Stimulated activated CD4-positive, alpha-beta T cell treated with anti-CD3 and anti-CD28 coated beads, Interleukin-4, amount 100 ng/mL, for 24 hours (primary cell): ENCODE data around the gene PLEKHM2.

Experiments
- DNase-seq: peaks from one replicate; pipeline ENCODE4 v3.0.0-alpha.2; 2020

Gene PLEKHM2

DNA sequence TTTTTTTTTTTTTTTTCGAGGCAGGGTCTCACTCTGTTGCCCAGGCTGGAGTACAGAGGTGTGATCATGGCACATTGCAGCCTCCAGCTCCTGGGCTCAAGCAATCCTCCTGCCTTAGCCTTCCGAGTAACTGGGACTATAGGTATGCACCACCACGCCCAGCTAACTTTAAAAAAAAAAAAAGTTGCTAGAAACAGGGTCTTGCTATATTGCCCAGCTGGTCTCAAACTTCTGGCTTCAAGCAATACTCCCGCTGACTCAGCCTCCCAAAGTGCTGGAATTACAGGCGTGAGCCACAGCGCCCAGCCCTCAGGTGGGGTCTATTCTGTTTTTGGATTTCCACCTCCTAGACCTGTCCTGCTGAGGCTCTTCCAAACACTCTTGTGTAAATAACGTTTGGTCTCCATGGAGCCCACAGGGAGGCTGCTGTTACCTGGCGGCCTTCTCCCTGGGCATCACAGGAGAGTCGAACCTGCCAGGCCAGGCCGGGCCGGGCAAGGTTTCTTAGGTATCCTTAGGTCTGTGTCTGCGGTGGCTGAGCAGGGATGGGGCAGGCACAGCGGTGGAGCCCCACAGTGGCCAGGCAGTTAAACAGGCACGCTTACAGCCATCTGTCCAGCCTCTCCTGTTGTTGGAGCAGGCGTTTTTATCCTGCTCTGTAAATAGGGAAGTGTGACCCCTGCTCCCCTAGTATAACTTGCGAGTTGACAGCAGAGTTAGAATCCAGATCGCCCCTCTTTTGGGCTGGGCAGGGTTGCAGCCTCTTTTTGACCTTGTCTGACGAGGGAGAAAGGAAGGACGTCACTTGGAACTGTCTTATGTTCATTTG, 18.8 kb downstream of the PLEKHM2 start:
- DNase-seq: no peak

DNA sequence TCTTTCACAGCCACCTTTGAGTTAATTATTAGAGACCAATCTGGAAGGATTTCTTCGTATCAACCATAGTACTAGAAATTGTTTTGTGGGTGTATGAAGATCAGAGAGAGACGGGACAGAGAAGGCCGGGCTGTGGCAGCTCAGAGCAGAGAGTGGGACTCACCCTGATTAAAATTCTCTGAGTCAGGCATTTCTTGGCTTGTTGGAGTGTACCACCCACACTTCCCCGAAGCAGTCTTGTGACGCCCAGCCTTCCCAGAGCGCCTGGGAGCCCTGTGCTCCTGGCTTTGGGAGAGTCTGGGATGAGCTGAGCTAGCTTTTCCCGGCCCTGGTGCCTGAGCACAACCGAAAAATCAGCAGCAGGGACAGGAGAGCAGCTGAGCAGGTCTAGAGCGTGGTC, 19.4 kb downstream of the PLEKHM2 start:
- DNase-seq: no peak

DNA sequence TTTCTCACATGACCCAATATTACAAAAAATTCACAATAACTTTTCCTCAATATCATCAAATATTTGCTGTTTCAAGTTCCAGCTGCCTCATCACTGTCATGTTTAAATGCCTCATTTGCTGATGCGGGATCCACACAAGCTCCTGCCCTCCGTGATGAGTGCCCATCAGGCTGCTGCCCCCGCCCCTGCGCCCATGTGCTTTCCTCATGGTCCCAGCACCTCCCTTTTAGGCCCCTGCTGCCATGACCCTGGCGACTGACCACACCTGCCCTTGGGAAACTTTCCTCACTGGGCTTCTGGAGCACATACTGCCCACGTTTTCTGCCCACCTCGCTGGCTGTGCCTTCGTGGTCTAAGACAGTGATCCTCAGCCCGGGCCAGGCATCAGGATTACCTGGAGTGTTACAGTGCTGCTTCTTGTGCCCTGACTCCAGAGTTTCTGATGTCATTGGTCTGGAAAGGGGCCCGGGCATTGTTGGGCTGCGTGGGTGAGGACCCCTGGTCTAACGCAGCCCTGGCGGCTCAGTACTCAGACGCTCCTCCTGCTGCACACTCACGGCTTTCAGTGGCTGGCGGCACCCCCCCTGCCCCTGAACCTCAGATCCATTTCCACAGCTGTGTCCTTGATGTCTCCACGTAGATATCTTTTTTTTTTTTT, 20.5 kb downstream of the PLEKHM2 start:
- no peak for DNase-seq

DNA sequence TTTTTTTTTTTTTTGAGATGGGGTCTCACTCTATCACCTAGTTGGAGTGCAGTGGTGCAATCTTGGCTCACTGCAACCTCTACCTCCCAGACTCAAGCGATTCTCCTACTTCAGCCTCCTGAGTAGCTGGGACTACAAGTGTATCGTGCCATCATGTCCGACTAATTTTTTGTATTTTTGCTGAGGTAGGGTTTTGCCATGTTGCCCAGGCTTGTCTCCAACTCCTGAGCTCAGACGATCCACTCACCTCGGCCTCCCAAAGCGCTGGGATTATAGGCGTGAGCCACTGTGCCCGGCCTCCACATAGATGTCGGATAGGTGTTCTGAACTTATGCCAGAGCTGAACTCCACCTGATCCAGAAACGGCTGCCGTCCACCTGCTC, 21.1 kb downstream of the PLEKHM2 start:
- DNase-seq: no peak

DNA sequence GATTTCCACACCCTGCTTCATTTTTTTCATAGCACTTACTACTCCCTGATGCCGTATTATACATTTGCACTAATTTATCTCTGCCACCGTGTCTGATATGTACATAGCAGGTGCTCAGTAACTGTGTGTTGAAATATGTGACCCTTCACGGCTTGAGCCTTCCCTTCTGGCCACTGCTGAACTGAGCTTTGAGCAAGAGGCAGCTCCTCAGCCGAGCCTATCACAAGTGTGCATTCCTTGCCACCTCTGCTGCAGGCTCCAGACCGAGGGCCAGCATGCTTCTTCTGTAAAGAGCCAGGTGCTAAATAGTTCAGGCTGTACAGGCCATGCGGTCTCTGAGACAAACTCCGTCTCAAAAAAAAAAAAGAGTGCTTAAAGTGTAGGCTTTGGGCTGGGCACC, 22.6 kb downstream of the PLEKHM2 start:
- no peak for DNase-seq

DNA sequence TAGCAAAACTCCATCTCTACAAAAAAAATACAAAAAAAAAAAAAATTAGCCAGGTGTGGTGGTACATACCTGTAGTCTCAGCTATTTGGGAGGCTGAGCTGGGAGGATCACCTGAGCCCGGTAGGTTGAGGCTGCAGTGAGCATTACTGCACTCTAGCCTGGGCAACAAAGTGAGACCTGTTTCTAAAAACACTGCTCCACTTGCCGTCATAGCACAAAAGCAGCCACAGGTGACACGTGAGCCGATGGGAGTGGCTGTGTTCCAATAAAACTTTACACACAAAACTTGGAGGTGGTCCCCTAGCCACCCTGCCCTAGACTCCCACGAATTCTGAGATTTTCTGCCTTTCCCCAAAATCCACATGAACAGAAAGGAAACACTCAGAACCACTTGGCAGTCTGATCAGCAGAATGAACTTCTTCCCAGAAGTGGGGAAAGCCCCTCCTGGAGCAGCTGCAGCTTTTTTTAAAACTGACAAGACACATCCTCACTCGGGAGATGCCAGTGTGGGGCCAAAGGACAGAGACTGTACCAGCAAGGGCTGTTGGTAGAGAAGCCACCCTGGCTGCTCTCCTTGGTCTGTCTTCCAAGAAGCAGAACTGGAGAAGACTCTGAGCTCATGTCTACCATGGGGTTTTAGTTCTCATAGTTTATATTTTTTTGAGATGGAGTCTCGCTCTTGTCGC, 23.3 kb downstream of the PLEKHM2 start:
- no peak for DNase-seq

DNA sequence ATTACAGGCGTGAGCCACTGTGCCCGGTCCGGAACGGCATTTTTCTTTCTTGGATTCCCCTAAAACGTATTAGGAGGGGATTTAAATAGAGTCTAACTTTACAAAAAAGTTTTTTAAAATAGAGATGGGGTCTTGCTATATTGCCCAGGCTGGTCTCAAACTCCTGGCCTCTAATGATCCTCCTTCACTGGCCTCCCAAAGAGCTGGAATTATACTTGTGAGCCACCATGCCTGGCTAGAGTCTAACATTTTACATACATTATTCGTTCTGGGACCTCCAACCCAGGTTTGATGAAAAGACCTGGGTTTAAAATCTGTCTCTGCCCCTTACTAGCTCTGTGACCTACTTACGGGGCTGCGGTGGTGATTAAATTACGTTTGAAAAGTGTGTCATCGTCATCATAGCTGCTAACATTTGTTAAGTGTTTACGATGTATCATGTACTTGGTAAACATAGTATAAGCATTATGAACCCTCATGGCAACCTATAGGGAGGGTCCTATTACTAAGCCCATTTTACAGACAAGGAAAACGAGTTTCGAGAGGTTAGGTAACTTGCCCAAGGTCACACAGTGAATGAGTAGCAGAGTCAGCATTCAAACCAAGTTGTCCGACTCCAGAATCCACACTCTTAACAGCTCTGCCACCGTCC, 24.5 kb downstream of the PLEKHM2 start:
- DNase-seq: no peak

DNA sequence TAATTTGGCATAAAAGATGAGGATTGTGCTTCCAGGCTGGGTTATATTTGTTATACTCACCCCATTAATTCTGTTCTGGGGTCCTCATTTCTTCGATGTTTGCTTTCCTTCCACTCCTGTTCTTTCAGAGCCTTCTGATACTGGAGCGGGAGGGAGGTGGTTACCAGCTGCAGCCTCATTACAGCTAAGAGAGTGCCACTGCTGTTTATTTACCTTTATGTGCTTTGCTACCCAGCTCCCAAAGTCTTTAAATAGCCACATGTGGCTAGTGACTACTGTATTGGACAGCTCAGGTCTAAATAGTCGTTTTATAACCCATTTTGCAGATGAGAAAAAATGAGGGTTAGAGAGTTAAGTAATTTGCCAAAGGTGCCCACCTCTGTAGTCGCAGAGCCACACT, 25.1 kb downstream of the PLEKHM2 start:
- DNase-seq: no peak

DNA sequence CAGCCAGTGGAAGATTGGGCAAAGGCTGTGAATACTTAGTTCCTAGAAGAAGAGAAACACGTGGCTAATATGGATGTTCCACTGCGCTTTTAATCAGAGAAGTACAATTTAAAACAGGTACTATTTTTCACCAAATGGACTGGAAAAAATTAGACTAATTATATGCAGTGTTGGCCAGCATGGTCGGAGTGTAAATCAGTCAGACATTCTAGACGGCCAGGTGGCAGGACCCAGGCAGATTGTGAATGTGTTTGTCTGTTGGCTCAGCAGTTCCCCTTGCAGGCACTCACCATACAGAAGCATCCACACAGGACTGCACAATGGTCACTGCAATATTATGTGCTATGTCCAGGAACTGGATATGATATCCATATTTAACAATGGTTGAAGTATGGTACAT, 28.0 kb downstream of the PLEKHM2 start:
- no peak for DNase-seq

DNA sequence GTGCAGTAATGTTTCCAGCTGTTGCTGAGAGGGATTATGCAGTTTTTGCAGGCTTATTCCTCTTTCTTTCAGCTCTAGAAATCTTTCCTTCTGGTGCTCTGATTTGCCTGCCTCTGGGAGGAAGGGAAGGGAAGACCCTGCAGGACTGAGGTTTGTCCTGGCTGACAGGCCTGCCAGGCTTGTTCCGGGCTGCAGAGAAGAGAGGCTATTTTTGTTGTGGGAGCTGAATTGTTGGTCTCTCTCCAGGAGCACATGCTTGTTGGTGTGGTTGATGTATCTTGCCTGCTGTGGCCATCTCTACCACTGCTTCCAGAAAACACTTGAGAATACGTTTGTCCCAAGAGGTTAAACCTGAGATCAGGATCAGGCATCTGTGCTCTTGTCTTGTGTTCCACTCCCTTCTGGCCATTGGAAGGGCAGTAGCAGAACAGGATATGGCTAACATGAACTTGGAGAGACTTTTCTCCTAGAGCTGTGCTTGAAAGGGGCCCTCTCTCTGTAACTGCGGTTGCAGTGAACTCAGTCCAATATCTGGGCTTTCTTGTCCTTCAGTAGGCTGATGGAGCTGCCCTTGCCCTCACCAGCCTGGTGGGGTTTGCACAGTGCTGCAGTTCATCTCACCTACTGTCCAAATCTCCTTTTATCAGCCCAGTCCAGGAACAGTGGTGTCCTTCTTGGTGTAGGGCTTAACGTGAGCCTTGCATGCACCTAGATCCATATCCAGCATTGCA, 30.5 kb downstream of the PLEKHM2 start:
- DNase-seq: no peak

DNA sequence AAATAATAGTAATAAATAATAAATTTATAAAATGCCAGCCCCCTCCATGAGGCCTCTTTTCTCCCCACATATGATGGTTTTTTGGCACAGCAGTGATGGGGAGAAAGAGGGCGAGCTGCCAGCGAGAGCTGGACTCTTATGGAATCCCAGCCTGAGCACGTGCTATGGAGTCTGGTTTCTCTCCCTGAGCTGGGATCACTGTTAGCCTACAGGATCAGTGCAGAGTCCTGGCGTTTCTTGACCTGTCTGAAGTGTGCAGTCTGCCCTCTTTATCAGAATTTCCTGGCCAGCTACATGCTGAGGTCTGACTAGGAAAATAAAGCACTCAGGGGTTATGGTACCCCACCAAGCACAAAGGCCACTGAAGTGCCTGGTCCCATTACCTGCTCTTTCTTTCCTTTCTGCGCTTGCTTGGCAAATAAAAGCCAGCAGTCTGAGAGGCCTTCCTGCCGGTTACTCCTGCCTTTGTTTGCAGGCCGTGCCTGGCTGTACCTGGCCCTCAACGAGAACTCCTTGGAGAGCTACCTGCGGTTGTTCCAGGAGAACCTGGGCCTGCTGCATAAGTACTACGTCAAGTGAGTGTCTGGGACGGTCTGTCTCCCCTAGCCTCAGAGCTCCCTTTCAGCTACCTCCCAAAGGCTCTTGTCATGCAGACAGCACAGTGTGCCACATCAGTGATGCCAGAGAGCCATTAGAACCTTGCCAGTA, 33.5 kb downstream of the PLEKHM2 start:
- DNase-seq: no peak

DNA sequence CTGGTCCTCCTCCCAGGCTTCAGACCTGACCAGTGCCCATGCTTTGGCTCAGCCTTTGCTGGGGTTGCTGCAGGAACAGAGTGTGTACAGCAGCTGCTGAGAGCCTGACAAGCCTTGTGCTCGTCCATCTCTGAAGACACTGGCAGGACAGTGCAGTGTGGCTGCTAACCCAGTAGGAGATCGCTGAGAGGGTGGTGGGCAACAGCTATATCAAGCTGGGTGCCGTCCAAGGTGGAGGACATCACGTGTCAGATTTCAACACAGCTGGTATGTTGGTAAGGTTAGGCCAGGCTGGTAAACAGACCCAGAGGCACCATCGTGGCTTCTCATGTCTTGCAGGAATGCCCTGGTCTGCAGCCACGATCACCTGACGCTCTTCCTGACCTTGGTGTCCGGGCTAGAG, 34.1 kb downstream of the PLEKHM2 start:
- no peak for DNase-seq

DNA sequence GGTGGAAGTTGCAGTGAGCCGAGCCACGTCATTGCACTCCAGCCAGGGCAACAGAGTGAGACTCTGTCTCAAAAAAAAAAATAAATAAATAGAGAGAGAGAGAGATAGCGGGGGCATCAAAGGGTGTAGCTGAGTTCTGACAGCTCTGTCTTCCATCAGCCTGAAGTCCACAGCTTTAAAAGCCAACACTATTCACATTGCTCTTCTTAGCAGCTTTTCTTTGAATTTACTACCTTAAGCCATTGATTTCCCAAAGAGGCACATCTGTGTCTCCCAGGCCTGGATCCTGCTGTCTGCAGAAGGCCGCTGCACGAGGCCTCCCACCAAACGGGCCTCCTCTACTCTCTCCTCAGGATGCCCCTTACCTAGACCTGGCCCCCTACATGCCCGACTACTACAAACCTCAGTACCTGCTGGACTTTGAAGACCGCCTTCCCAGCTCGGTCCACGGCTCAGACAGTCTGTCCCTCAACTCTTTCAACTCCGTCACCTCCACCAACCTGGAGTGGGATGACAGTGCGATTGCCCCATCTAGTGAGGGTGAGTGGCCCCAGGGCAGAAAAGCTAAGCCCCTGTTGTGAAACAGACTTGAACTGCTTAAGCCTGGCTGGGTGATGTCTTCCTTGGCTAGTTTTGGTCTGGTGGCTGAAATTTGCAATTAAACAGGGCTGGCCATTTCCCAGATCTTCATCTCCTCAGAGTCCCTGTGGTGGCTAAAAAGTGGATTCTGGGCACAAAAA, 35.4 kb downstream of the PLEKHM2 start:
- no peak for DNase-seq

DNA sequence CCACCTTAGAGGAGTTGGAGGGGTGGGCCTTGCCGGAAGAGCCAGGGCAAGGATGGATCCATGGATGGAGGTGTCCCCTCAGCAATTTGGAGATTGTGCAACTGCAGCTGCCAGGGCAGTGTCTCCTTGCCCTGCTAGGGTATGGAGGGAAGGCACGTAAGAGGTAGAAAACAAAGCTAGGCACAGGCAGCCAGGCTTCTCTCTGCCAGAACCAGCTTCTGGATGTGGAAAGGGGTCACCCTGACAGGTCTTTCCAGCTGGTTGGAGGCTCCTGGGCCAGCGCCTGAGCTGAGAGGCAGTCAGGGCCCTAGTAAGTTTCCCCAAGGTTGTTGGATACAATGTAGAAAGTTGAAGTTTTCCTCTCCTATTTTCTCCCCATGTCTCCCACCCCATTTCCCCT, 36.7 kb downstream of the PLEKHM2 start:
- no peak for DNase-seq

DNA sequence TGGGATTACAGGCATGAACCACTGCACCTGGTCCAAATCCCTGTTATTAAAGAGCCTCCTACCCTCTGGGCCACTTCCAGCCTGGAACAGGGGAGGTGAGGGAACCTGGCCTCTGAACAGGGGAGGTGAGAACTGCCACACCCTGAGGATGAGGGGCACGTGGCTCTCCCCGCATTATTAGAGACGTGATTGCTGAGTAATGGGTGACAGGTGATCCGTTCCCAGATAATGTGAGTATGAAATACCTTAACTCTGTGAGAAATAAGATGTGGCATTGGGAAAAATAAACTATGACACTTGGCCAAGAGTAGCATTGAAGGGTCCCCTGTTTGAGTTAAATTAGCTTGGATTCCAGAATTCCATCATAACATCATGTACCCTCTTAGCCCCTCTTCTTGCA, 38.3 kb downstream of the PLEKHM2 start:
- DNase-seq: no peak

DNA sequence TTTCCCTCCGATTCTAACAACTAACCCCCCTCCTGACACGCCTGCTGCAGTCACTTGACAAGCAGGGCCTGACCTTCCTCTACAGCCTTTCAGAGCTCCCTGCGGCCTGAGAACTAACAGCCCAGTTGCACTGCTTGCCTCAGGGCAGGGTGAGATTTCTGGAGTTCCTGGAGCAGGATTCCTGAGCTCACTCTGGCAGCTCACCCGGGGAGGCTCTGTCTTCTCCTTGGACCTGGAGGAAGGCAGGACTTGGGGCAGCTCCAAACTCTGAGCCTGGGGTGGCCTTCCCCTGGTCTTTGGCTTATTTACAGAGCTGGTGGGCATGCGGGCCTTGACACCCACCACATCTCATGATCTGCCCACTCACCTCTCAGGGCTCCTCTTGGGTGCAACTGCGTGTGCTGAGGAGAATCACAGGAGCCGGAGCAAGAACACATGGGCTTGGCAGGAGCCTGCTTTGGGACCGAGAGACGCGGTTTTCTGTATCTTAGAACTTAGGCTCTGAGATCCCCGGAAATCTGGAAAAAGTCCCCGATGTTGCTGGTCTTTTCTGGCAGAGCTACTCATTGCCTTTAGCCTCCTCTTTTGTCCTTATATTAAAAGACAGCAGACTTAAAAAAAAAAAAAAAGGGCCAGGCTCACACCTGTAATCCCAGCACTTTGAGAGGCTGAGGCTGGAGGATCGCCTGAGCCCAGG, 38.9 kb downstream of the PLEKHM2 start:
- no peak for DNase-seq

DNA sequence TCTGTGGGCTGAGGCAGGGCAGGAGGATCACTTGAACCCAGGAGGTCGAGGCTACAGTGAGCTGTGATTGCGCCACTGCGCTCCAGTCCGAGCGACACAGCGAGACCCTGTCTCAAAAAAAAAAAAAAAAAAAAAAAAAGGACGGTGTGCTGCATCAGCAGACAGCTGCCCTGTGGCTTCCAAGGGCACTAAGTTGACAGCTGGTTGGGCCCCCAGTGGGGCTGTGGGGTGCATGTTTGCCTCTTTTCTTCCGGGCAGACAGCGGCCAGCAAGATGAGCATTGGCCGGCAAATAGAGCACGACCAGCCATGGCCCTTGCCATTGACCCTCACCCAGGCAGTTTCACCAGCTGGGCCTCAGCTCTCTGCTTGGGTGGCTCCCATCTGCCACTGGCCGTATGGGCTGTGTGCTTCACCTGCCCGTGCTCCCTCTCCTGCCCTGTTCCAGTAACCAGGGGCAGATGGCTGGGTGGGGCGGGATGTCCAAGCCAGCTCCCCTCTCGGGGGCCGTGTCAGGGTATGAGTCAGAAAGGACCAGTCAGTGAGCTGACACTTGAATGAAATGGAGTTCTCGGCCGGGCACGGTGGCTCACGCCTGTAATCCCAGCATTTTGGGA, 39.6 kb downstream of the PLEKHM2 start:
- no peak for DNase-seq

DNA sequence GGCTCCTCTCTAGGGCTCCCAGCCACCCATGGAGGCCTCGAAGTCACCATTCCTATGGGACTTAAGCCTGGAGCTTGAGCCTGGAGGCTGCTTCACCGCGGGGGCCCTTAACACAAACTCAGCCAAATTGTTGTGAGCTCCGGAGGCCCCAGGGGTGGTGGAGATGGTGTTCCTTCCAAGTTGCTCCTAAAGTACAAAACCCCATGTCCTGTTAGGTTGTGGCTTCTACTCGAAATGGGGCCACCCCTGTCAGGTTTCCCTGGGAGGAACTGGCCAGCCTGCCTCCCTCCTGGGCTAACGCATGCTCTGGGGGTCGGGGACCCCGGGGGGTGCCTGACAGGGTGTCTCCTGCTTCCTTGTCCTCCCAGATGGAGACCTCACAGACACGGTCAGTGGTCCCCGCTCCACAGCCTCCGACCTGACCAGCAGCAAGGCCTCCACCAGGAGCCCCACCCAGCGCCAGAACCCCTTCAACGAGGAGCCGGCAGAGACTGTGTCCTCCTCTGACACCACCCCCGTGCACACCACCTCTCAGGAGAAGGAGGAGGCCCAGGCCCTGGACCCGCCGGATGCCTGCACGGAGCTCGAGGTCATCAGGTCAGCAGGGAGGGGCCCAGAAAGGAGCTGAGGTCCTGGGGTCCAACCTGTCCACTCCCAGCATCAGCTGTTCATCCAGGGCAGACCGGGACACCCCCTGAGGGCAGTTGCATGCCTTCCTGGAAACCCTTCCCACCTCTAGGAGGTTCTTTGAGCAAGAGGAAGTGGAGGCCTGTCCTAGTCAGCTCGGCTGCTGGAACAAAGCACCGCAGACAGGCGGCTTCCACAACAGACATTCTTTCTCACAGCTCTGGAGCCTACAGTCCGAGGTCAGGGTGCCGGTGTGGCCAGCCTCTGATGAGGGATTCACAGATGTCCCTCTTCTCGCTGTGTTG, 41.1 kb downstream of the PLEKHM2 start:
- DNase-seq: no peak

DNA sequence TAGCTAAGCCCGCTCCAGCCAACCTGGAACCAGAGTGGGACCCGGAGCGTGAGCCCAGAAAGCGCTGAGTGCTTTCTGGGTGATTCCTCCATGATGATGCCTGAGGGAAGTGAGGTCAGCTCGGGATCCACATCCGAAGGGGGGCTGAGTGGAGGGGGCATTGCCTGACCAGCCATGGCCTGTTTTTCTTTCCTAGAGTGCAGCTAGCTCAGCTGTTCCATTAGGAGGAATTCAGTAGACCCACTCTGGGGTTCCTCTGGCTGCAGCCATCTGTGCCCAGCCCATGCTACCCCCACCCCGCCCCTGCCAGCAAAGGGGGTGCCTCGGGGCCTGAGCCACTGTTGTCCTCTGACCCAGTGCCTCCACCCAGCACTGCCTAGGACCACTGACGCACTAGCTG, 42.4 kb downstream of the PLEKHM2 start:
- no peak for DNase-seq
